ENCODE results near the gene BPTF.
"Not testable (repeated sequence)": the region's sequence is repeated elsewhere in the genome, so short reads cannot be mapped to it uniquely, and the experiment has no call there.

Gene BPTF

DNA sequence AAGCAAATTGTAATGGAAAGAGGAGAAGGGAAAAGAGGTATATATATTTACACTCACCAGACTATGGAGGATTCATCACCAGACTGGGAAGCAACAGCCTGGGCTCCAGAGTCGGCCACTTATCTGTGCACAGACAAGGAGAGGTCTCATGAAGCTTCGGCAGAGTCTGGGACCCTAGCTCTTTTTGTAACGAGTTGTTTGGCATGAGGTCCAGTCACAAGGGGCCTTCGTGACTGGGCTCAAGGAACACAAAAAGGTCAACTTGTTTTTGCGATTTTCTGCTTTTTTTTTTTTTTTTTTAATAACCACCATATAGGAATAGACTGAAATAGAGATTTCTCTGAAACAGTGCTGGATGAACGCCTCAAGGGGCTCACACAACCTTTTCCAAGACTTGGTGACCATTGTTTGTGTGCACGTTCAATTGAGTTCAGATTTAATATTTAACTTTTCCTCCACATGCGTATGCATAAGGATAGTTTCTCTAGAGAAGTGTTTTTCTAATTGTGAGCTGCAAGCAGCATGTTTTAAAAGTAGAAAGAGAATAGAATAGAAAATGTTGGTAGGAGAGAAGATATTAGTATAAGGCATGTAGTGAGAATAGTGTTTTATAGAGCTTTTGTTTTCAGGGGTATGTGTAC, 25.8 kb downstream of the BPTF start:
- DNase-seq (ENCODE audit: low read depth), result no peak
- TF ChIP-seq, protein P1, sequence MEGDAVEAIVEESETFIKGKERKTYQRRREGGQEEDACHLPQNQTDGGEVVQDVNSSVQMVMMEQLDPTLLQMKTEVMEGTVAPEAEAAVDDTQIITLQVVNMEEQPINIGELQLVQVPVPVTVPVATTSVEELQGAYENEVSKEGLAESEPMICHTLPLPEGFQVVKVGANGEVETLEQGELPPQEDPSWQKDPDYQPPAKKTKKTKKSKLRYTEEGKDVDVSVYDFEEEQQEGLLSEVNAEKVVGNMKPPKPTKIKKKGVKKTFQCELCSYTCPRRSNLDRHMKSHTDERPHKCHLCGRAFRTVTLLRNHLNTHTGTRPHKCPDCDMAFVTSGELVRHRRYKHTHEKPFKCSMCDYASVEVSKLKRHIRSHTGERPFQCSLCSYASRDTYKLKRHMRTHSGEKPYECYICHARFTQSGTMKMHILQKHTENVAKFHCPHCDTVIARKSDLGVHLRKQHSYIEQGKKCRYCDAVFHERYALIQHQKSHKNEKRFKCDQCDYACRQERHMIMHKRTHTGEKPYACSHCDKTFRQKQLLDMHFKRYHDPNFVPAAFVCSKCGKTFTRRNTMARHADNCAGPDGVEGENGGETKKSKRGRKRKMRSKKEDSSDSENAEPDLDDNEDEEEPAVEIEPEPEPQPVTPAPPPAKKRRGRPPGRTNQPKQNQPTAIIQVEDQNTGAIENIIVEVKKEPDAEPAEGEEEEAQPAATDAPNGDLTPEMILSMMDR (IDR thresholded peaks at IDR 0.05; ENCODE audit: insufficient read depth, low read depth, low read length, missing control alignments), result no peak
- no peak overlapping the region for H3K4me3 ChIP-seq (ENCODE audit: low read length)

DNA sequence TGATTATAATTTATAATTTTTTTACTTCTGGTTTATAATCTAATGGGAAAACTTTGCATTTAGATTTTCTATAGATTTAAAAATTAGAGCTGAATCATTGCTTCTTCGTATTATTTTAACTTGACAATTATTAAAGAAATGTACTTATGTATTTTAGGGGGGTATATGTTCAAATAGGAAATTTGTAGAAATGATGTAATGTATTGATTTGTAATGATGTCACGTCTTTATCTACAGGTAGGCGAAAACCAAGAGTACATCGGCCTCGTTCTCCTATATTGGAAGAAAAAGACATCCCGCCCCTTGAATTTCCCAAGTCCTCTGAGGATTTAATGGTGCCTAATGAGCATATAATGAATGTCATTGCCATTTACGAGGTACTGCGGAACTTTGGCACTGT, 28.4 kb downstream of the BPTF start:
- H3K4me3 ChIP-seq (ENCODE audit: low read length), result no peak overlapping the region
- no peak for DNase-seq (ENCODE audit: low read depth)
- TF ChIP-seq, protein P1 (IDR thresholded peaks at IDR 0.05; ENCODE audit: insufficient read depth, low read depth, low read length, missing control alignments), result no peak

DNA sequence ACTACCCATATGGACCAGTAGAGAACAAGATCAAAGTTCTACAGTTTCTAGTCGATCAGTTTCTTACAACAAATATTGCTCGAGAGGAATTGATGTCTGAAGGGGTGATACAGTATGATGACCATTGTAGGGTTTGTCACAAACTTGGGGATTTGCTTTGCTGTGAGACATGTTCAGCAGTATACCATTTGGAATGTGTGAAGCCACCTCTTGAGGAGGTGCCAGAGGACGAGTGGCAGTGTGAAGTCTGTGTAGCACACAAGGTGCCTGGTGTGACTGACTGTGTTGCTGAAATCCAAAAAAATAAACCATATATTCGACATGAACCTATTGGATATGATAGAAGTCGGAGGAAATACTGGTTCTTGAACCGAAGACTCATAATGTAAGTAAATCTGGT, 29.1 kb downstream of the BPTF start:
- TF ChIP-seq, protein P1 (IDR thresholded peaks at IDR 0.05; ENCODE audit: insufficient read depth, low read depth, low read length, missing control alignments), result no peak
- H3K4me3 ChIP-seq (ENCODE audit: low read length), result no peak overlapping the region
- no peak for DNase-seq (ENCODE audit: low read depth)

DNA sequence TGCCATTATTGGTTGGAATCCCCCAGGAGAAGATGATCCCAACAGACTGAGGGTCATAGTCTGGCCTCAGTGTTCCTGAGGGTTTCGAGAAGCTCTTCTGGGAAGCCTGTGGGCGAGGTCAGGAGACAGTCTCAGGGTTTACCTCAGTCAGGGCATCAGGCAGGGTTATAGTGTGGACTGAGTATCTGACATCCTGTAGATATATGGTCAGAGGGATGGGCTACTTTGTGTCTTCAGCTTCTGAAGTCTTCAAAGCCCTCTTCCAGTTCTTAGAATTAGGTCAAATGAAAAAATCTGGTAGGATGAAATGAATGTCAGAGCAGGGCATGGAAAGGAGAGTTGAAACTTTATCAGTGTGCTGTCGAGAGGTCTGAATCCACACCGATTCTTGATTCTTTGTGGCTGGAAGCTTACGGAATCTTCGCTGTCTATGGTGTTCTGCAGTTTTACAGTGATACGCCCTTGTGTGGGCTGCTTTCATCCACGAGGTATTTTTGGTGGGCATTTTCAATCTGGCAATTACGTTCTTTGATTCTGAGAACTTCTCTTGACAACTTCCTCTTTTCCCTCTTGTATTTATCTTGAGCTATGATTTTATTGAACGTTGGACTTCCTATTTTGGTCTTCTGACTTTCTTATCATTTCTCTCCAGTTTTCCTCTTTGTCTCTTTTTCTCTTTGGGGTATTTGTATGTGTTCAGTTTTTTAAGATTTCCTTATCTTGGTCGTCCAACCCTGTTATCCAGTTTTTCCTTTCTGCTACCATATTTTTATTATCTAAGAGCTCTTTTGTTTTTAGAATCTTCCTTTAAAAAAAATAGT, 30.4 kb downstream of the BPTF start:
- no peak for DNase-seq (ENCODE audit: low read depth)
- H3K4me3 ChIP-seq (ENCODE audit: low read length), result no peak overlapping the region
- TF ChIP-seq, protein P1 (IDR thresholded peaks at IDR 0.05; ENCODE audit: insufficient read depth, low read depth, low read length, missing control alignments), result no peak

DNA sequence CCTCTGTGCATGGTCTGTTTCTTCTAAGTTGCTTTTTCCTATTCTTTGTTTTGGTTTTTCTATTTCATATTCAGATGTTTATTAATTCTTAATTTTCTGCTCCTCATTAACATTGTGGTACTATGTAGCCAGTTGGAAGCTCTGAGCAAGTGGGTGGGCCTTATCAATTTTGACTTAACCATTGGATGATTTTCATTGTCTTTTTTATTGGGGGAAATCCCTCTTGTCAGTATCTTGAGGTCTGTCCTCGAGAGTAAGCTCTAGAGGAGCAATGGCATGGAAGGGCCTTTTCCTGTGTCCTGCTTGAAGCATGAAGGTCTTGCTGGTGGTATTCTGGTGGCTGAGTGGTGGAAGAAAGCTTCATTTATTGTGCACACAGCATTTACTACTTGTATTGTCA, 31.1 kb downstream of the BPTF start:
- not testable (repeated sequence) for H3K4me3 ChIP-seq (ENCODE audit: low read length); DNase-seq (ENCODE audit: low read depth)

DNA sequence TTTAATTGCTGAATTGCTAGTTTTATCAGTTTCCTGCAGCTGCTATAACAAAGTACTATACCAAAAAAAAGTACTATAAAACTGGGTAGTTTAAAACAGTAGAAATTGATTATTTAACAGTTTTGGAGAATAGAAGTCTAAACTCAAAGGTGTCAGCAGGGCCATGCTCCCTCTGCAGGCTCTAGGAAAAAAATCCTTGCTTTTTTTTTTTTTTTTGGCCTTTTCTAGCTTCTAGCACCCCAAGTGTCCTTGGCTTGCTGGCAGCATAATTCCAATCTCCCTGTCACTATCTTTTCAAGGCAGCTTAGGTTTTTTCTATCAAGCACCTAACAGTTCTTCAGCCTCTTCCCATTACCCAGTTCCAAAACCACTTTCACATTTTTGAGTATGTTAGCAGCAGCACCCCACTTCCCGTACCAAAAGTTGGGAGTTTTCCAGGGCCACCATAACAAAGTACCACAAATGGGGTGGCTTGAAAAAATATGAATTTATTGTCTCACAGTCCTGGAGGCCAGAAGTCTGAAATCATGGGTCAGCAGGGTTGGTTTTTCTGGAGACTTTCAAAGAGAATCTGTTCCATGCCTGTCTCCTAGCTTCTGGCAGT, 37.4 kb downstream of the BPTF start:
- no peak overlapping the region for H3K4me3 ChIP-seq (ENCODE audit: low read length)
- TF ChIP-seq, protein P1 (IDR thresholded peaks at IDR 0.05; ENCODE audit: insufficient read depth, low read depth, low read length, missing control alignments), result no peak
- no peak for DNase-seq (ENCODE audit: low read depth)

DNA sequence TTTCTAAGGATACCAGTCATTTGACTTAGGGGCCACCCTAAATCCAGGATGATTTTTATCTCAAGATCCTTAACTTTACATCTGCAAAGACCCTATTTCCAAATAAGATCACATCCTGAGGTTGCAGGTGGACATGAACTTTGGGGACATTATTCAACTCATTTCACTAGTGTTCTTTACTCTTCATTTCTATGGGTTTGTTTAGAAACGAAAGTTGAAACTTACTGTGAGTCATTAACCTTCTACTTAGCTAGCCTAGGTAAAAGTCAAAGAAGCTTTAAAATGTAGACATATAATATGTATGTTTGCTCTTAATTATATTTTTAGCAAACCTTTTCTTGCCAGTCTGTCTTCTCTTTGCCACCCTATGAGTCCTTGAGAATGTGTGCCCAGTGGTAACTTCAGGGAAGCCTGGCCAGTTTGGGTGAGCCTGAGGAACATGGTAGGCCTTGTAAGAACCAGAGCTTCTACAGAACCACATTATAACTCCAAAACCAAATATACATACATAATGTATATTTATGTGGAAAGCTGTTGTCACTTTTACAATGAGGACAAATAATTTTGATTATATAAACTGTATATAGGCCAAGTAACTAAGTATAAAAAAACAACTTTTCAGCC, 38.4 kb downstream of the BPTF start:
- H3K4me3 ChIP-seq (ENCODE audit: low read length), result no peak overlapping the region
- TF ChIP-seq, protein P1 (IDR thresholded peaks at IDR 0.05; ENCODE audit: insufficient read depth, low read depth, low read length, missing control alignments), result no peak
- no peak for DNase-seq (ENCODE audit: low read depth)

Data from epithelial cell of esophagus (primary cell).